WTC11 (cell line): ENCODE measurements around the gene HYOU1. TPM values are rescaled to one million over a fixed set of nuclear protein-coding genes. Genes with fewer than 3 reads are reported as not detected.

Experiments
- ATAC-seq: fragments of 200-7000 bp; cut with Tn5 transposase; 2 replicates; pipeline ENCODE4 v1.10.0; 2021; ENCODE audit warnings: mild to moderate bottlenecking, moderate library complexity
- CTCF ChIA-PET: fragments of 300-600 bp; sonication (Branson Sonifier 250); formaldehyde crosslinking; loops from one replicate; lab custom pipeline; 2021; ENCODE audit warnings: antibody characterized with exemption; lab: Charles Lee
- POLR2A ChIA-PET: fragments of 350-600 bp; sonication (Branson Sonifier 250); formaldehyde crosslinking; loops from one replicate; lab custom pipeline; 2021; ENCODE audit warnings: antibody characterized with exemption; lab: Charles Lee
- DNase-seq: peaks from one replicate; pipeline ENCODE4 v3.0.0; 2021; ENCODE audit warnings: low spot score
- H3K27ac Mint-ChIP-seq: 2 replicates; pipeline ENCODE4 v1.8.0; 2021; ENCODE audit warnings: mixed read lengths
- H3K27me3 Mint-ChIP-seq: 2 replicates; pipeline ENCODE4 v1.8.0; 2021; ENCODE audit warnings: low read depth, mild to moderate bottlenecking, moderate library complexity, mixed read lengths
- H3K36me3 Mint-ChIP-seq: 2 replicates; pipeline ENCODE4 v1.8.0; 2021; ENCODE audit warnings: mixed read lengths
- H3K4me1 Mint-ChIP-seq: 2 replicates; pipeline ENCODE4 v1.8.0; 2022; ENCODE audit warnings: mixed read lengths
- H3K4me3 Mint-ChIP-seq: 2 replicates; pipeline ENCODE4 v1.8.0; 2021; ENCODE audit warnings: mild to moderate bottlenecking, moderate library complexity, mixed read lengths
- H3K9me3 Mint-ChIP-seq: 2 replicates; pipeline ENCODE4 v1.8.0; 2021; ENCODE audit warnings: mixed read lengths
- ATF1 ChIP-seq: sonication (generic); formaldehyde crosslinking; IDR thresholded peaks from 2 replicates; pipeline ENCODE4 v1.8.1; 2023; ENCODE audit warnings: mild to moderate bottlenecking, moderate library complexity, missing genetic modification reagents
- ATF2 ChIP-seq: sonication (generic); formaldehyde crosslinking; IDR thresholded peaks from 2 replicates; pipeline ENCODE4 v1.8.1; 2022; ENCODE audit warnings: low read depth, missing genetic modification reagents, borderline replicate concordance
- EMX1 ChIP-seq: fragments of 250-450 bp; sonication (Bioruptor Pico); IDR thresholded peaks from 2 replicates; pipeline ENCODE4 v1.8.0; 2021; ENCODE audit warnings: mild to moderate bottlenecking
- GABPB1 ChIP-seq: sonication (generic); formaldehyde crosslinking; IDR thresholded peaks from 2 replicates; pipeline ENCODE4 v1.8.1; 2023; ENCODE audit warnings: mild to moderate bottlenecking, missing genetic modification reagents
- KAT7 ChIP-seq: sonication (generic); formaldehyde crosslinking; IDR thresholded peaks from 2 replicates; pipeline ENCODE4 v1.8.1; 2023; ENCODE audit warnings: missing genetic modification reagents, mild to moderate bottlenecking, borderline replicate concordance
- NFE2L1 ChIP-seq: sonication (generic); formaldehyde crosslinking; IDR thresholded peaks from 2 replicates; pipeline ENCODE4 v1.8.1; 2023; ENCODE audit warnings: missing genetic modification reagents
- SMAD3 ChIP-seq: sonication (generic); formaldehyde crosslinking; IDR thresholded peaks from 2 replicates; pipeline ENCODE4 v1.8.0; 2022; ENCODE audit warnings: missing genetic modification reagents, mild to moderate bottlenecking, borderline replicate concordance
- SMAD4 ChIP-seq: sonication (generic); formaldehyde crosslinking; IDR thresholded peaks from 2 replicates; pipeline ENCODE4 v1.8.0; 2022; ENCODE audit warnings: mild to moderate bottlenecking, missing genetic modification reagents
- TEAD4 ChIP-seq: sonication (generic); formaldehyde crosslinking; IDR thresholded peaks from 2 replicates; pipeline ENCODE4 v1.8.0; 2022; ENCODE audit warnings: mild to moderate bottlenecking, missing genetic modification reagents
- USF1 ChIP-seq: sonication (generic); formaldehyde crosslinking; IDR thresholded peaks from 2 replicates; pipeline ENCODE4 v1.8.0; 2022; ENCODE audit warnings: mild to moderate bottlenecking, missing genetic modification reagents
- ZNF232 ChIP-seq: sonication (generic); formaldehyde crosslinking; IDR thresholded peaks from 2 replicates; pipeline ENCODE4 v1.8.0; 2022; ENCODE audit warnings: mild to moderate bottlenecking, missing genetic modification reagents
- ZNF396 ChIP-seq: fragments of 250-450 bp; sonication (Bioruptor Pico); IDR thresholded peaks from 2 replicates; pipeline ENCODE4 v1.8.0; 2021; ENCODE audit warnings: mild to moderate bottlenecking, moderate library complexity, borderline replicate concordance
- total RNA-seq: library from RNA; stranded (reverse); gene quantifications from 3 replicates; pipeline ENCODE4 v1.2.3, GENCODE V29; 2021
- TF ChIP-seq, protein P1 (sequence below): sonication (generic); formaldehyde crosslinking; IDR thresholded peaks from 2 replicates; pipeline ENCODE4 v1.8.1; 2023; ENCODE audit warnings: mild to moderate bottlenecking, missing genetic modification reagents, moderate library complexity
- TF ChIP-seq, protein P2 (sequence below): sonication (generic); formaldehyde crosslinking; IDR thresholded peaks from 2 replicates; pipeline ENCODE4 v1.8.0; 2022; ENCODE audit warnings: mild to moderate bottlenecking, missing genetic modification reagents
- TF ChIP-seq, protein P3 (sequence below): sonication (generic); formaldehyde crosslinking; IDR thresholded peaks from 2 replicates; pipeline ENCODE4 v1.8.0; 2023; ENCODE audit warnings: missing genetic modification reagents
- TF ChIP-seq, protein P4 (sequence below): fragments of 200-600 bp; IDR thresholded peaks from 2 replicates; pipeline ENCODE4 v1.8.0; 2022; ENCODE audit warnings: antibody characterized with exemption

The HYOU1 gene
- total RNA-seq, 1 experiment from 2014 or later, result 276 TPM

GRCh38 chr11:119092880-119093842 lies 36.2 kb upstream of the HYOU1 start (continued):
- TF ChIP-seq, protein P1, sequence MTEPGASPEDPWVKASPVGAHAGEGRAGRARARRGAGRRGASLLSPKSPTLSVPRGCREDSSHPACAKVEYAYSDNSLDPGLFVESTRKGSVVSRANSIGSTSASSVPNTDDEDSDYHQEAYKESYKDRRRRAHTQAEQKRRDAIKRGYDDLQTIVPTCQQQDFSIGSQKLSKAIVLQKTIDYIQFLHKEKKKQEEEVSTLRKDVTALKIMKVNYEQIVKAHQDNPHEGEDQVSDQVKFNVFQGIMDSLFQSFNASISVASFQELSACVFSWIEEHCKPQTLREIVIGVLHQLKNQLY (CRISPR knock-in tag), result 0 out of 2 replicates have a peak, but pooled peaks have one; percentile 38
- TF ChIP-seq EMX1 (CRISPR knock-in tag), result peak; percentile 18; the same call in 1 of the 2 replicates
- TF ChIP-seq, all 79 proteins: peak for 3

GRCh38 chr11:119091966-119092879 lies 35.2 kb upstream of the HYOU1 start:
- Mint-ChIP-seq H3K4me1 (peaks cover 23% of the 10 kb centered on the region), H3K27me3 (no peaks in the 10 kb centered on the region), H3K36me3 (peaks cover 32% of the 10 kb centered on the region), H3K9me3 (no peaks in the 10 kb centered on the region), H3K4me3 (peak overlapping the region; percentile 94), H3K27ac (peak overlapping the region; percentile 68)
- ATAC-seq, result no peak
- DNase-seq, result no peak
- no peak for TF ChIP-seq SMAD4 (CRISPR knock-in tag)
- TF ChIP-seq, protein P2, sequence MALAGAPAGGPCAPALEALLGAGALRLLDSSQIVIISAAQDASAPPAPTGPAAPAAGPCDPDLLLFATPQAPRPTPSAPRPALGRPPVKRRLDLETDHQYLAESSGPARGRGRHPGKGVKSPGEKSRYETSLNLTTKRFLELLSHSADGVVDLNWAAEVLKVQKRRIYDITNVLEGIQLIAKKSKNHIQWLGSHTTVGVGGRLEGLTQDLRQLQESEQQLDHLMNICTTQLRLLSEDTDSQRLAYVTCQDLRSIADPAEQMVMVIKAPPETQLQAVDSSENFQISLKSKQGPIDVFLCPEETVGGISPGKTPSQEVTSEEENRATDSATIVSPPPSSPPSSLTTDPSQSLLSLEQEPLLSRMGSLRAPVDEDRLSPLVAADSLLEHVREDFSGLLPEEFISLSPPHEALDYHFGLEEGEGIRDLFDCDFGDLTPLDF, result no peak
- TF ChIP-seq, protein P3, sequence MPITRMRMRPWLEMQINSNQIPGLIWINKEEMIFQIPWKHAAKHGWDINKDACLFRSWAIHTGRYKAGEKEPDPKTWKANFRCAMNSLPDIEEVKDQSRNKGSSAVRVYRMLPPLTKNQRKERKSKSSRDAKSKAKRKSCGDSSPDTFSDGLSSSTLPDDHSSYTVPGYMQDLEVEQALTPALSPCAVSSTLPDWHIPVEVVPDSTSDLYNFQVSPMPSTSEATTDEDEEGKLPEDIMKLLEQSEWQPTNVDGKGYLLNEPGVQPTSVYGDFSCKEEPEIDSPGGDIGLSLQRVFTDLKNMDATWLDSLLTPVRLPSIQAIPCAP, result 0 out of 2 replicates have a peak, but pooled peaks have one; percentile 45
- no peak for TF ChIP-seq SMAD3 (CRISPR knock-in tag)
- POLR2A ChIA-PET, result interaction anchor here (0.5 to 1.3 kb wide), 4 partner anchors 7 to 659 kb away, joined by 3 to 5 read pairs (median 4); partner anchors contain the start of genes HMBS and HYOU1
- CTCF ChIA-PET, result interaction anchor here (0.9 to 1.3 kb wide), 5 partner anchors 10 to 229 kb away, joined by 3 to 5 read pairs (median 3); no protein-coding TSS in a partner anchor

- DNase-seq, result no peak
- no peak for TF ChIP-seq NFE2L1 (CRISPR knock-in tag)
- no peak for TF ChIP-seq ATF2 (CRISPR knock-in tag)
- TF ChIP-seq, protein P1 (CRISPR knock-in tag), result no peak
- TF ChIP-seq ZNF232 (CRISPR knock-in tag), result no peak
- no peak for TF ChIP-seq USF1
- TF ChIP-seq KAT7, result no peak
- no peak for TF ChIP-seq ZNF396 (CRISPR knock-in tag)
- TF ChIP-seq ATF1 (CRISPR knock-in tag), result no peak
- TF ChIP-seq GABPB1 (CRISPR knock-in tag), result no peak
- TF ChIP-seq SMAD3 (CRISPR knock-in tag), result no peak
- TF ChIP-seq, protein P4, sequence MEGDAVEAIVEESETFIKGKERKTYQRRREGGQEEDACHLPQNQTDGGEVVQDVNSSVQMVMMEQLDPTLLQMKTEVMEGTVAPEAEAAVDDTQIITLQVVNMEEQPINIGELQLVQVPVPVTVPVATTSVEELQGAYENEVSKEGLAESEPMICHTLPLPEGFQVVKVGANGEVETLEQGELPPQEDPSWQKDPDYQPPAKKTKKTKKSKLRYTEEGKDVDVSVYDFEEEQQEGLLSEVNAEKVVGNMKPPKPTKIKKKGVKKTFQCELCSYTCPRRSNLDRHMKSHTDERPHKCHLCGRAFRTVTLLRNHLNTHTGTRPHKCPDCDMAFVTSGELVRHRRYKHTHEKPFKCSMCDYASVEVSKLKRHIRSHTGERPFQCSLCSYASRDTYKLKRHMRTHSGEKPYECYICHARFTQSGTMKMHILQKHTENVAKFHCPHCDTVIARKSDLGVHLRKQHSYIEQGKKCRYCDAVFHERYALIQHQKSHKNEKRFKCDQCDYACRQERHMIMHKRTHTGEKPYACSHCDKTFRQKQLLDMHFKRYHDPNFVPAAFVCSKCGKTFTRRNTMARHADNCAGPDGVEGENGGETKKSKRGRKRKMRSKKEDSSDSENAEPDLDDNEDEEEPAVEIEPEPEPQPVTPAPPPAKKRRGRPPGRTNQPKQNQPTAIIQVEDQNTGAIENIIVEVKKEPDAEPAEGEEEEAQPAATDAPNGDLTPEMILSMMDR, result no peak
- no peak for TF ChIP-seq TEAD4 (CRISPR knock-in tag)
- ATAC-seq, result no peak
- Mint-ChIP-seq H3K36me3 (peaks cover 23% of the 10 kb centered on the region), H3K27ac (no peak overlapping the region), H3K9me3 (no peaks in the 10 kb centered on the region), H3K4me3 (no peak overlapping the region), H3K27me3 (no peaks in the 10 kb centered on the region), H3K4me1 (peaks cover 19% of the 10 kb centered on the region)
- CTCF ChIA-PET, result interaction anchor here (0.9 to 1.3 kb wide), 3 partner anchors 11 to 230 kb away, joined by 3 to 5 read pairs (median 3); no protein-coding TSS in a partner anchor
- POLR2A ChIA-PET, result no interaction called here
These were observed 34.2 kb upstream of the HYOU1 start for GRCh38 chr11:119091178-119091577.
